Natural killer cell (primary cell): ENCODE data around the gene IKZF2. TPM values are rescaled to one million over a fixed set of nuclear protein-coding genes. Genes with fewer than 3 reads are reported as not detected.

Experiments
- ATAC-seq, 3 donors: fragments of 150-1000 bp in 2 of 3; fragments of 200-7000 bp in 1 of 3; cut with Tn5 transposase; 1 replicate in 1 of 3; 2 replicates in 2 of 3; pipeline ENCODE4 v1.10.0; 2021; ENCODE audit warnings: mild to moderate bottlenecking in 2 of 3, moderate library complexity in 2 of 3
- DNase-seq, 2 donors: peaks; one replicate each; pipeline versions ENCODE4 v3.0.0 to v3.0.0-alpha.2; 2013 to 2021; ENCODE audit warnings: mixed read lengths in 1 of 2
- H3K27ac ChIP-seq: one replicate; pipeline ENCODE4 v1.5.1; 2013; ENCODE audit warnings: mild to moderate bottlenecking, low read length
- H3K27me3 ChIP-seq: one replicate; pipeline ENCODE4 v1.6.1; 2013; ENCODE audit warnings: low read length; ENCODE audit not compliant: control insufficient read depth, insufficient read depth
- H3K36me3 ChIP-seq: one replicate; pipeline ENCODE4 v1.6.1; 2013; ENCODE audit warnings: low read length; ENCODE audit not compliant: control insufficient read depth, insufficient read depth
- H3K4me1 ChIP-seq: one replicate; pipeline ENCODE4 v1.6.1; 2013; ENCODE audit warnings: low read length; ENCODE audit not compliant: control insufficient read depth, insufficient read depth
- H3K4me3 ChIP-seq: one replicate; pipeline ENCODE4 v1.5.1; 2013; ENCODE audit warnings: low read length
- H3K9me3 ChIP-seq: one replicate; pipeline ENCODE4 v1.6.1; 2013; ENCODE audit warnings: low read length; ENCODE audit not compliant: control insufficient read depth, insufficient read depth
- H3K27ac Mint-ChIP-seq, 2 donors: one replicate each; pipeline ENCODE4 v1.8.0; 2022; ENCODE audit warnings: mild to moderate bottlenecking in 2 of 2, mixed read lengths in 2 of 2, moderate library complexity in 1 of 2
- H3K27me3 Mint-ChIP-seq, 2 donors: one replicate each; pipeline ENCODE4 v1.8.0; 2022; ENCODE audit warnings: low read depth in 2 of 2, mixed read lengths in 2 of 2
- H3K36me3 Mint-ChIP-seq: one replicate; pipeline ENCODE4 v1.8.0; 2022; ENCODE audit warnings: mixed read lengths
- H3K4me1 Mint-ChIP-seq, 2 donors: one replicate each; pipeline ENCODE4 v1.8.0; 2022; ENCODE audit warnings: mixed read lengths in 2 of 2
- H3K4me3 Mint-ChIP-seq: one replicate; pipeline ENCODE4 v1.8.0; 2022; ENCODE audit warnings: mild to moderate bottlenecking, moderate library complexity, mixed read lengths
- H3K9me3 Mint-ChIP-seq, 2 donors: one replicate each; pipeline ENCODE4 v1.8.0; 2022; ENCODE audit warnings: mixed read lengths in 2 of 2
- WGBS: methylation state at CpG from one replicate; pipeline ENCODE4 v1.1.7; 2013; ENCODE audit warnings: missing lambda C conversion rate; ENCODE audit not compliant: insufficient coverage; 5-methylcytosine and 5-hydroxymethylcytosine counted together
- intact Hi-C: fragments of 100-400 bp; cut with micrococcal nuclease; formaldehyde crosslinking; loops from one replicate; pipeline ENCODE4 v1.14.2; 2022
- total RNA-seq, 4 donors: library from RNA; stranded (reverse); fragments of 120-200 nt in 1 of 4; gene quantifications; one replicate each; pipeline versions ENCODE4 v1.2.3 to v1.2.4, GENCODE V29; 2013 to 2022
- TF ChIP-seq, protein P1 (sequence below): fragments of 200-600 bp; IDR thresholded peaks from one replicate; pipeline ENCODE4 v1.8.0; 2022; ENCODE audit warnings: antibody characterized with exemption

Gene IKZF2
- total RNA-seq, 3 donors from 2014 or later (not counting 1 experiment from before 2014, with no cell fraction given) = 74.4 to 162 (median 133) TPM

DNA sequence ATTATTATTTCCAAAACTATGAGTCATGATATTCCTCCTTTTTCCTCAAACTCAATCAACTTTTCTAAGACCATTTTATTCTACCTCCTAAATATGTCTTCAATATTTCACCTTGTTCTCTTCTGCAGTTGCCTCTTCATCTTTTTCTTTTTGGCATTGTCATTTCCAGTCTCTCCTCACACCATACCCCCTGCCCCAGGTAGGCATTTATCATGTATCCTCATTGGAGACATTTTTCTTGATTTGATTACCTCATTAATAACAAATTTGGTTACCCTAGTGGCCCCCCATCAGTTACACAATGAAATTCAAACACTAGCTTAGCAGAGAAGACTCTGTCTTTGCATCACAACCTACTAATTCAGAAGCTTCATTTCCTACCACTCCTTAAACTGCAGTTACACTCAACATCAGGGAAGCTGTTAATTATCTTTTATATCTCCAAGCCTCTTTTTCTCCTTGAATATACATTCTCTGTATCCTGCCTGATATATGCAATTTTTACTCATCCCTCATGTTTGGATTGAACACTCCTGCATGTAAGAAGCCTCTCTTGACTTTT lies 133.0 kb downstream of the IKZF2 start:
- intact Hi-C loops = loop anchor here (5.0 kb wide), 1 partner anchor 129 kb away; no protein-coding TSS in a partner anchor
- peak overlapping the region in 1 of 2 donors; percentile 25 for H3K27ac Mint-ChIP-seq
- DNase-seq (no peak), ATAC-seq (no peak)
- H3K9me3 Mint-ChIP-seq = no peaks in the 10 kb centered on the region
- Histone ChIP-seq H3K9me3 (no peaks in the 10 kb centered on the region), H3K36me3 (peaks cover 16% of the 10 kb centered on the region), H3K4me3 (no peak overlapping the region), H3K27ac (no peak overlapping the region), H3K27me3 (no peaks in the 10 kb centered on the region), H3K4me1 (peaks cover 9% of the 10 kb centered on the region)
- H3K4me1 Mint-ChIP-seq = peaks cover 46 to 60% of the 10 kb centered on the region in 2 donors
- H3K4me3 Mint-ChIP-seq = no peak overlapping the region
- peaks cover 7% of the 10 kb centered on the region for H3K36me3 Mint-ChIP-seq
- TF ChIP-seq, protein P1, sequence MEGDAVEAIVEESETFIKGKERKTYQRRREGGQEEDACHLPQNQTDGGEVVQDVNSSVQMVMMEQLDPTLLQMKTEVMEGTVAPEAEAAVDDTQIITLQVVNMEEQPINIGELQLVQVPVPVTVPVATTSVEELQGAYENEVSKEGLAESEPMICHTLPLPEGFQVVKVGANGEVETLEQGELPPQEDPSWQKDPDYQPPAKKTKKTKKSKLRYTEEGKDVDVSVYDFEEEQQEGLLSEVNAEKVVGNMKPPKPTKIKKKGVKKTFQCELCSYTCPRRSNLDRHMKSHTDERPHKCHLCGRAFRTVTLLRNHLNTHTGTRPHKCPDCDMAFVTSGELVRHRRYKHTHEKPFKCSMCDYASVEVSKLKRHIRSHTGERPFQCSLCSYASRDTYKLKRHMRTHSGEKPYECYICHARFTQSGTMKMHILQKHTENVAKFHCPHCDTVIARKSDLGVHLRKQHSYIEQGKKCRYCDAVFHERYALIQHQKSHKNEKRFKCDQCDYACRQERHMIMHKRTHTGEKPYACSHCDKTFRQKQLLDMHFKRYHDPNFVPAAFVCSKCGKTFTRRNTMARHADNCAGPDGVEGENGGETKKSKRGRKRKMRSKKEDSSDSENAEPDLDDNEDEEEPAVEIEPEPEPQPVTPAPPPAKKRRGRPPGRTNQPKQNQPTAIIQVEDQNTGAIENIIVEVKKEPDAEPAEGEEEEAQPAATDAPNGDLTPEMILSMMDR = no peak
- no peaks in the 10 kb centered on the region for H3K27me3 Mint-ChIP-seq

DNA sequence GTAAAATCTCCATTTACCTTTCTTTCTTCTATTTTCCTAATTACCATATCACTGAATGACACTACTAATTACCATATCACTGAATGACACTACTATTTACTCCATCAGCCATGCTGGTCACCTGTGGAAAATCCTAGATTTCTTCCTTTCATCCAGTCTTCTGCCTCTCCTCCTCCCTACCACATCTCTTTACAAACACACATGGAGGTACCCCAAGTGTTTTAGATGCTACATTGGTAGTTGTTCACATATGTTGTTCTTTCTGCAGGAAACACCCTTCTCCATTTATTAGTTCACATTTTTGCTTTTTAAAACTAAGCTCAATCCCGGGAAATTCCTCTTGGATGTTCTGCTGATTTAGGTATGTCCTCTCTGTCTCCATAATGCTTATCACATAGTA lies 134.0 kb downstream of the IKZF2 start:
- no CpG with 5 or more reads among the region's 1 CpG for WGBS
- no peak overlapping the region for H3K27ac ChIP-seq
- peaks cover 18% of the 10 kb centered on the region for H3K36me3 ChIP-seq
- Mint-ChIP-seq H3K27ac (peak overlapping the region; percentile 22 to 84), H3K27me3 (no peaks in the 10 kb centered on the region), H3K9me3 (no peaks in the 10 kb centered on the region), H3K4me1 (peaks cover 44 to 52% of the 10 kb centered on the region in 2 donors), H3K4me3 (no peak overlapping the region), H3K36me3 (peaks cover 7% of the 10 kb centered on the region)
- ATAC-seq (no peak), DNase-seq (no peak)
- H3K4me3 ChIP-seq = no peak overlapping the region
- no peaks in the 10 kb centered on the region for H3K9me3 ChIP-seq
- intact Hi-C loops = loop anchor here (5.0 kb wide), 1 partner anchor 130 kb away; no protein-coding TSS in a partner anchor
- peaks cover 9% of the 10 kb centered on the region for H3K4me1 ChIP-seq
- TF ChIP-seq, protein P1 = no peak
- no peaks in the 10 kb centered on the region for H3K27me3 ChIP-seq

DNA sequence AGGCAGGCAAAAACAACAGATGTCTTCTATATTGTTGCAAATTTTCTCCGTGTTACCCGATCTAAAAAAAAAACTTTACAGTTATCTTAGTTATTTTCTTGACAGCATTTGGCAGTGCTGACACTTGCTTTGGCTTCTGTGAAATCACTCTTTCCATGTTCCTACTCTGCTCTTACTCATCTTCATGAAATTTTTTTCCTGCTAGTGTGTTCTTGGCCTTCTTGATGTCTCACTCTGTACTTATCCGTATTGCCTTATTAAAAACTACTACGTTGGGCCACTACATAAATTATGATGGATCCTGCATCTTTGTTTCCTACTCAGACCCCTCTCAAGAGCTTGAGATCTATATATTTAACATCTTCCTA lies 134.4 kb downstream of the IKZF2 start:
- no peaks in the 10 kb centered on the region for H3K9me3 Mint-ChIP-seq
- no peak overlapping the region for H3K4me3 Mint-ChIP-seq
- no peaks in the 10 kb centered on the region for H3K27me3 ChIP-seq
- TF ChIP-seq, protein P1 = no peak
- ATAC-seq (no peak), DNase-seq (no peak)
- H3K9me3 ChIP-seq = no peaks in the 10 kb centered on the region
- H3K36me3 ChIP-seq = peaks cover 18% of the 10 kb centered on the region
- peaks cover 7% of the 10 kb centered on the region for H3K36me3 Mint-ChIP-seq
- peaks cover 8% of the 10 kb centered on the region for H3K4me1 ChIP-seq
- peak overlapping the region; percentile 22 to 84 for H3K27ac Mint-ChIP-seq
- H3K27ac ChIP-seq = peak overlapping the region; percentile 19
- intact Hi-C loops = loop anchor here (5.0 kb wide), 1 partner anchor 130 kb away; no protein-coding TSS in a partner anchor
- no peak overlapping the region for H3K4me3 ChIP-seq
- H3K27me3 Mint-ChIP-seq = no peaks in the 10 kb centered on the region
- H3K4me1 Mint-ChIP-seq = peaks cover 41 to 48% of the 10 kb centered on the region in 2 donors
- 76% methylated on average over 4 of the region's 4 CpGs for WGBS
